GM13976 (cell line): ENCODE data around the gene LRRC4B.
"Not testable (repeated sequence)": the region's sequence is repeated elsewhere in the genome, so short reads cannot be mapped to it uniquely, and the experiment has no call there.

ENCODE experiments used
- DNase-seq: peaks from one replicate; pipeline ENCODE4 v3.0.0; 2012; ENCODE audit warnings: low spot score
- in situ Hi-C: fragments of 300-500 bp; cut with MboI; formaldehyde crosslinking; loops from one replicate; pipeline ENCODE4 v1.12.0; 2022; ENCODE audit warnings: low sequenced_read_pairs, mixed read lengths, inconsistent platforms; ENCODE audit not compliant: unreplicated experiment
- TF ChIP-seq, protein P1 (sequence below): IDR thresholded peaks from 2 replicates; pipeline ENCODE4 v1.5.1; 2012; ENCODE audit warnings: borderline replicate concordance, mild to moderate bottlenecking; ENCODE audit not compliant: insufficient read depth; ENCODE audit errors: extremely low read depth, missing control alignments, control extremely low read depth

Gene LRRC4B

DNA sequence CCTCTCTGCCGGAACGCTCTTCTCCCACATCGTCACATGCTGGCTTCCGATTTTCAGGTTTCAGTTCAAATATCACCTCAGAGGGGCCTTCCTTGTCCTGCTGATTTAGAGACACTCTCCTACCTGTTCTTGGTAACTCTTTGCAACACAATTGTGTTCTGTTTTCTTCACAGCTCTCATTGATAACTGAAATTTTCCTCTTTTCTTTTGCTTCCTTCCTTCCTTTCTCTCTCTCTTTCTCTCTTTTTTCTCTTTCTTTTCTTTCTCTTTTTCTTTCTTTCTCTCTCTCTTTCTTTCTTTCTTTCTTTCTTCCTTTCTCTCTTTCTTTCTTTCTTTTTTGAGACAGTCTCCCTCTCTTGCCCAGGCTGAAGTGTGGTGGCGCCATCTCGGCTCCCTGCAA, 12.0 kb upstream of the LRRC4B start:
- DNase-seq = no peak
- TF ChIP-seq, protein P1, sequence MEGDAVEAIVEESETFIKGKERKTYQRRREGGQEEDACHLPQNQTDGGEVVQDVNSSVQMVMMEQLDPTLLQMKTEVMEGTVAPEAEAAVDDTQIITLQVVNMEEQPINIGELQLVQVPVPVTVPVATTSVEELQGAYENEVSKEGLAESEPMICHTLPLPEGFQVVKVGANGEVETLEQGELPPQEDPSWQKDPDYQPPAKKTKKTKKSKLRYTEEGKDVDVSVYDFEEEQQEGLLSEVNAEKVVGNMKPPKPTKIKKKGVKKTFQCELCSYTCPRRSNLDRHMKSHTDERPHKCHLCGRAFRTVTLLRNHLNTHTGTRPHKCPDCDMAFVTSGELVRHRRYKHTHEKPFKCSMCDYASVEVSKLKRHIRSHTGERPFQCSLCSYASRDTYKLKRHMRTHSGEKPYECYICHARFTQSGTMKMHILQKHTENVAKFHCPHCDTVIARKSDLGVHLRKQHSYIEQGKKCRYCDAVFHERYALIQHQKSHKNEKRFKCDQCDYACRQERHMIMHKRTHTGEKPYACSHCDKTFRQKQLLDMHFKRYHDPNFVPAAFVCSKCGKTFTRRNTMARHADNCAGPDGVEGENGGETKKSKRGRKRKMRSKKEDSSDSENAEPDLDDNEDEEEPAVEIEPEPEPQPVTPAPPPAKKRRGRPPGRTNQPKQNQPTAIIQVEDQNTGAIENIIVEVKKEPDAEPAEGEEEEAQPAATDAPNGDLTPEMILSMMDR = no peak
- in situ Hi-C loops = no loop called here

DNA sequence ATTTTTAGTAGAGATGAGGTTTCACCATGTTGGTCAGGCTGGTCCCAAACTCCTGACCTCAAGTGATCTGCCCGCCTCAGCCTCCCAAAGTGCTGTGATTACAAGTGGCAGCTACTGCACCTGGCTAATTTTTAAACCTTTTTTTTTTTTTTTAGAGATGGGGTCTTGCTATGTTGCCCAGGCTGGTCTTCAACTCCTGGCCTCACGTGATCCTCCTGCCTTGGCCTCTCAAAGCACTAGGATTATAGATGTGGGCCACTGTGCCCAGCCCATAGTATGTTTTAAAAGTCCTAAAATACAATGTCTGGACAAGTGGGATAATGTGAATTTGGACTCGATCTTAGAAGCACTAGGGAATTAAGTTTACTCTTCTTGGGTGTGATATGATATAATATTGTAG, 8.5 kb upstream of the LRRC4B start:
- in situ Hi-C loops, DNase-seq: not testable (repeated sequence)

DNA sequence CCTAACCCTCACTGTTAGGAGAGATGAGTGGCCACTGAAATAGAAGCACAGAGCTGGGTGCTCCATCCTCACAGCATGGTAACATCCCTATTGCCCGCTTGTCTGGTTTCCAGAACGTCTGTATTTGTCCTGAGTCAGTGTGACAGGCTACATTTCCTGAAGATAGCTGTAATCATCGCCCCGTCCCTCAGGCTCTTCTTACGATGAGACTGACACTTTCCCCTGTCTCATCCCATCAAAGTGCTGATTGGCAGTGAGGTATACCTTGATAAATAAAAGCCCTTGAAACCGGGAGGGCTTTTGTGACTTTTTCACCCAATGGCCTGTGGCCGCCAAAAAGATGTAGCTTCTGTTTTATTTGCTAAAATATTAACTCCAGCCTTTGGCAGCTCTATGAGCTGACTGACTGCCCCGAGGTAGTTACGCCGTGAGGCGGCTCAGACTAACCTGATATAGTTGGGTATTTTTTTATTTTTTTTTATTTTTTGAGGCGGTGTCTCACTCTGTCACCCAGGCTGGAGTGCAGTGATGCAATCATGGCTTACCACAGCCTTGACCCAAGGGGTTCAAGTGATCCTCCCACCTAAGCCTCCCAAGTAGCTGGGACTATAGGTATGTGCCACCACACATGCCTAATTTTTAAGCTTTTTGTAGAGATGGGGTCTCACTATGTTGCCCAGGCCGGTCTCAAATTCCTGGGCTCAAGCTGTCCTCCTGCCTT, 5.7 kb upstream of the LRRC4B start:
- TF ChIP-seq, protein P1 = no peak
- in situ Hi-C loops = no loop called here
- DNase-seq = no peak

DNA sequence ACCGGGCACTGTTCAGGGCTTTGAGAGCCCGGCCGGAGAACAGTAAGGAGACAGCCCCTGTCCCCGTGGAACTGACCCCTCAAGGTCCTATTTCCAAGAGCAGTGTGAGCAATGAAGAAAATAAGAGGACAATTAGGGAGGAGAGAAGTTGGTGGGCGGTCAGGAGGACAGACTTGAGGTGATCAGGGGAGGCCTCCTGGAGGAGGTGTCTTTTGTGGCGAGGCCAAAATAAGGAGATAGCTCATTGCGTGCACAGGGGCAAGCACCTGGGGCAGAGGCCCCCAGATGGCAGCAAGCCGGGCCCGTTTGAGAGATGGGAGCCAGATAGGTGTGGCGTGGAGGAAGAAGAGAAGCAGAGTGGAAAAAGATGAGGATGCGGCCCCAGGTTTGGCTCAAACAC, 2.8 kb upstream of the LRRC4B start:
- TF ChIP-seq, protein P1 = no peak
- DNase-seq = no peak
- in situ Hi-C loops = no loop called here

DNA sequence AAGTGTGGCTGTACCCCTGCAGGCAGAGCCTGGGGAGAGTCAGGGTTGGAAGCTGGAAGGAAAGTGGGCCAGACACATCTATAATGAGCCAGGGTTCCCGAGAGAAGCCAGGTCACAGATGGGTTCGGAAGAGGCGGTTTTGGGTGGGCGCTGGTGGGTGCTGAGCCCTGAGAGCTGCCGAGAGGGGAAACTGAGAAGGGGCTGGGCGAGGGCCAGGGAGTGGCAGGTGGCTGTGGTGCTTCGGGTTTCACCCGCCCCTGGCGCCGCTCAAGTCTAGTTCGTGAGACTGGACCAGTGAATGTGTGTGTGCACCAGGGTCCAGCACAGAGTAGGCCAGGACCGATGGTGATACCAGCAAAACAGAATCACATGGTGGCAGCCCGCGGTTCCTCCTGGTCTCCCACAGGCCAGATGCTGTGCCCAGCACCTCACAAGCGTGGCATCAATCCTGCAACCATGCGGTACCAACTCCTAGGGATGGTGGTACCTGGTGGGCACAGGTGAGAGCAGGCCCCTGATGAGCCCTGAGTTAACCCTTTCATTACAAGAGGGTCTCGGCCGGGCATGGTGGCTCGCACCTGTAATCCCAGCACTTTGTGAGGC, 1.8 kb upstream of the LRRC4B start:
- no peak for DNase-seq
- in situ Hi-C loops = no loop called here
- TF ChIP-seq, protein P1 = no peak

DNA sequence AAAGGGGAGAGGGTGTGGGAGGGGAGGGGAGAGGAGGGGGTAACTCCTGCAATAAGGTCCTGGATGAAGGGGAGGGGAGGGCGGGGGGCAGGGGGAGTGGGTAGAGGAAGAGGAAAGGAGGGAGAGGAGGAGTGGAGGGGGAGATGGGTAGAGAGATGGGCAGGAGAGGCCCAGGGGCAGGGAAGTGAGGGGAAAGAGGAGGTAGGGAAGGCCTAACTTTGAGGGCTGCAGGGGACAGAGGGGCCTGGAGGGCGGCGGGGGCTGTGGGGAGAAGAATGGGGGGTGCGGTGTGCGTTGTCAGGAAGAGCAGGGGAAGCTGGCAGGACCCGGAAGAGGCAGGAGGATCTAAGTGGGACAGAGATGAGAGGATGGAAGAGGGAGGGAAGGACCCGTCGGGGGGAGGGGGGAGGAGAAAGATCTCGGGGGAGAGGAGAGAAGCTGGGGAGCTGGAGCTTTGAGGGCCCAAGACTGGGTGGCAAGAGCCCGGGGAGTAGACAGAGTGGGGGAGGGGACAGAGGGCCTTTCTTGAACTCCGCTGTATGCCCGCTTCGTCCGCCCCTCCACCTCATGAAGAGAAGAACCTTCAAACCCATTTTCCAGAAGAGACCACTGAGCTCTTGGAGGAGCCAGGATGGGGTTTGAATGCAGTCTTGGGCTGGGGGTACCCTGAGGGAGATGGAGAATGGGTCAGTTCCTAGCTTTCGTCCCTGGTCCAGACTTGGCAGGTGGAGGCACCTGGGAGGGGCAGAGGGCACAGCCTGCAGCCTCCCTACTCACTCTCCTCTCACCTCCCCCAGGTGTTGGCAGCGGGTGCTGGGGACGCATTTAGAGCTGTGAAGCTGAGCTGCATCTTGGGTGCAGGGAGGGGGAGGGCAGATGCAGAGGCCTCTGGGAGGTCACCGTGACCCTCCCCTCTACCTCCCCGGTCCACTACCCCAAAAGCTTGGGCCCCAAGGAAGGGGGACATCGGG, 778 bp upstream of the LRRC4B start:
- TF ChIP-seq, protein P1 = no peak
- no peak for DNase-seq
- in situ Hi-C loops = no loop called here

DNA sequence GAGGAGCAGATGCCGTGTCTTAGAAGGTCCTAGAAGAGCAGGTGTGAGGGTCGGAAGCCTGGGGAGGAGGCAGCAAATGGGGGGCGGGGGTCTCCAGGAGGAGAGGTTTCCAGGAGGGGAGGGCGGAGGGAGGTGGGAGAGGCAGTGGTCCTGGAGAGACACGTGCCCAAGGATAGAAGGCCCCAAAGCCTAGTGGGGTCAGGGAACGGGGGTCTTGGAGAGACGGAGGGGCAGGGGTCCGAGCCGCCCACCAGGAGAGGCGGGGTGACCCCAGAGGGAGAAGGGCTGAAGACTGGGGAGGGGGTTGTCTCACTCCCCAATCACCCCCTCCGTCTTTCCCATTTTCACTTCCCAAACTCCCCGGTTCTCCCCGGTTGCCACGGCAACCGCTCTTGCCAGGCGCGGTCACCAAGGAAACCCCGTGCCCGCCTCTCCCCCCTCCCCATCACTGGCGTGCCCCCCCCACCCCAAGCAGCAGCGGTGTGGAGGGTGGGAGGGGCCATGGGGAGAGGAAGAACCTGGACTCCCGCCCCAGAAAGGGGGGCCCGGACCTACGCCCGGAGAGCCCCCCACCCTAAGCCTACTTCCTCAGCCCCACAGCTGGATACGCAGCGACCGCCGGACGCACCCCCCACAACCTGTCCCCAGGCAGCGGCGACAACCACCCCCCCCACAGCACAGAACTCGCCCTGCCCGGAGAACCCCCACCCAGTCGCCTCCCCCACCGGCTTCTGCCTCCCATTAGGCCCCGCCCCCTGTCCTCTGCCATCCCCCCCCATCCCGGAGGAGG, 988 bp downstream of the LRRC4B start:
- in situ Hi-C loops = no loop called here
- TF ChIP-seq, protein P1 = no peak
- peak; percentile 53 for DNase-seq
